Measurements from ENCODE around the gene NTN4. TPM values are rescaled to one million over a fixed set of nuclear protein-coding genes. Genes with fewer than 3 reads are reported as not detected.

The NTN4 gene
- total and polyA plus RNA-seq, 10 of the 15 experiments (the other 5 are each of a cell fraction or from before 2014, with no cell fraction given) = 0.15 TPM; not detected in 9

- TF ChIP-seq IRF4 (IDR thresholded peaks at IDR 0.05; ENCODE audit: low read depth, low read length) = no peak
- no peak for TF ChIP-seq NR2C1 (IDR thresholded peaks at IDR 0.05)
- peak; percentile 50; the same call in 1 of the 2 replicates for TF ChIP-seq NR2F1 (conservative IDR thresholded peaks at IDR 0.05)
- no peak for TF ChIP-seq SIN3A (IDR thresholded peaks at IDR 0.05; ENCODE audit: low read depth, low read length)
- TF ChIP-seq, protein P1, sequence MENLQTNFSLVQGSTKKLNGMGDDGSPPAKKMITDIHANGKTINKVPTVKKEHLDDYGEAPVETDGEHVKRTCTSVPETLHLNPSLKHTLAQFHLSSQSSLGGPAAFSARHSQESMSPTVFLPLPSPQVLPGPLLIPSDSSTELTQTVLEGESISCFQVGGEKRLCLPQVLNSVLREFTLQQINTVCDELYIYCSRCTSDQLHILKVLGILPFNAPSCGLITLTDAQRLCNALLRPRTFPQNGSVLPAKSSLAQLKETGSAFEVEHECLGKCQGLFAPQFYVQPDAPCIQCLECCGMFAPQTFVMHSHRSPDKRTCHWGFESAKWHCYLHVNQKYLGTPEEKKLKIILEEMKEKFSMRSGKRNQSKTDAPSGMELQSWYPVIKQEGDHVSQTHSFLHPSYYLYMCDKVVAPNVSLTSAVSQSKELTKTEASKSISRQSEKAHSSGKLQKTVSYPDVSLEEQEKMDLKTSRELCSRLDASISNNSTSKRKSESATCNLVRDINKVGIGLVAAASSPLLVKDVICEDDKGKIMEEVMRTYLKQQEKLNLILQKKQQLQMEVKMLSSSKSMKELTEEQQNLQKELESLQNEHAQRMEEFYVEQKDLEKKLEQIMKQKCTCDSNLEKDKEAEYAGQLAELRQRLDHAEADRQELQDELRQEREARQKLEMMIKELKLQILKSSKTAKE (IDR thresholded peaks at IDR 0.05; ENCODE audit: low read depth, poor library complexity, severe bottlenecking) = peak; percentile 69
- no peak for TF ChIP-seq BCLAF1 (IDR thresholded peaks at IDR 0.05)
- peak; percentile 81 for TF ChIP-seq DPF2 (IDR thresholded peaks at IDR 0.05)
- peak; percentile 27 for TF ChIP-seq MEF2B (IDR thresholded peaks at IDR 0.05; ENCODE audit: partially characterized antibody, poor library complexity, severe bottlenecking)
- no peak for TF ChIP-seq BHLHE40 (IDR thresholded peaks at IDR 0.05; ENCODE audit: borderline replicate concordance in 1 of 2, low read depth in 2 of 2, low read length in 1 of 2)
- TF ChIP-seq MTA2 (IDR thresholded peaks at IDR 0.05; ENCODE audit: low read depth) = peak; percentile 81
- no peak for TF ChIP-seq RAD21 (IDR thresholded peaks at IDR 0.05; ENCODE audit: insufficient read depth, low read depth, low read length)
- TF ChIP-seq BMI1 (IDR thresholded peaks at IDR 0.05; ENCODE audit: borderline replicate concordance) = peak; percentile 29; the same call in 1 of the 2 replicates
- no peak for TF ChIP-seq KDM1A (IDR thresholded peaks at IDR 0.05; ENCODE audit: borderline replicate concordance)
- TF ChIP-seq ZZZ3 (IDR thresholded peaks at IDR 0.05; ENCODE audit: control insufficient read depth, insufficient read length, low read depth) = no peak
- peak; percentile 89 for TF ChIP-seq SPI1 (IDR thresholded peaks at IDR 0.05; ENCODE audit: borderline replicate concordance, insufficient read depth, low read depth, low read length)
- TF ChIP-seq RUNX3 (IDR thresholded peaks at IDR 0.05; ENCODE audit: low read length) = peak; percentile 44; the same call in 1 of the 2 replicates
- TF ChIP-seq BCL11A (IDR thresholded peaks at IDR 0.05; ENCODE audit: low read depth, low read length) = 0 out of 2 replicates have a peak, but pooled peaks have one; percentile 14
- peak; percentile 37; the same call in 1 of the 2 replicates for TF ChIP-seq ZNF24 (IDR thresholded peaks at IDR 0.05)
Observed at GRCh38 chr12:95731519-95731958, 59.0 kb downstream of the NTN4 start (continued).
